SK-N-SH treated with all-trans-retinoic acid at 6 μM for 48 hours (cell line): Measurements from ENCODE around the gene TOE1.

Experiments
- ATAC-seq: fragments of 200-7000 bp; cut with Tn5 transposase; 3 replicates; pipeline ENCODE4 v1.9.1; 2020; ENCODE audit warnings: mild to moderate bottlenecking, moderate library complexity
- BACH2 ChIP-seq: fragments of 250-450 bp; sonication (Bioruptor Pico); IDR thresholded peaks from 2 replicates; pipeline ENCODE4 v1.9.0; 2021; ENCODE audit warnings: mild to moderate bottlenecking, borderline replicate concordance
- CREB5 ChIP-seq: fragments of 250-450 bp; sonication (Bioruptor Pico); IDR thresholded peaks from 2 replicates; pipeline ENCODE4 v1.5.1; 2020; ENCODE audit warnings: low read depth, mild to moderate bottlenecking, moderate library complexity
- CSDC2 ChIP-seq: fragments of 250-450 bp; sonication (Bioruptor Pico); IDR thresholded peaks from 2 replicates; pipeline ENCODE4 v1.5.0; 2020; ENCODE audit warnings: mild to moderate bottlenecking, moderate library complexity
- CSRNP3 ChIP-seq: fragments of 250-450 bp; sonication (Bioruptor Pico); IDR thresholded peaks from 2 replicates; pipeline ENCODE4 v1.5.1; 2021; ENCODE audit warnings: mild to moderate bottlenecking, moderate library complexity
- ESRRG ChIP-seq: fragments of 250-450 bp; sonication (Bioruptor Pico); IDR thresholded peaks from 2 replicates; pipeline ENCODE4 v1.6.1; 2021; ENCODE audit warnings: mild to moderate bottlenecking
- GLIS3 ChIP-seq: fragments of 250-450 bp; sonication (Bioruptor Pico); IDR thresholded peaks from 2 replicates; pipeline ENCODE4 v1.5.0; 2020; ENCODE audit warnings: mild to moderate bottlenecking, moderate library complexity
- OSR1 ChIP-seq: fragments of 250-450 bp; sonication (Bioruptor Pico); IDR thresholded peaks from 2 replicates; pipeline ENCODE4 v1.8.0; 2022; ENCODE audit warnings: moderate library complexity, mild to moderate bottlenecking, inconsistent platforms
- PATZ1 ChIP-seq: fragments of 250-450 bp; sonication (Bioruptor Pico); IDR thresholded peaks from 2 replicates; pipeline ENCODE4 v1.8.0; 2020; ENCODE audit warnings: mild to moderate bottlenecking, moderate library complexity, borderline replicate concordance
- PPARA ChIP-seq: fragments of 250-450 bp; sonication (Bioruptor Pico); IDR thresholded peaks from 2 replicates; pipeline ENCODE4 v1.5.0; 2020; ENCODE audit warnings: mild to moderate bottlenecking, borderline replicate concordance
- RARB ChIP-seq: fragments of 250-450 bp; sonication (Bioruptor Pico); IDR thresholded peaks from 2 replicates; pipeline ENCODE4 v1.8.0; 2021; ENCODE audit warnings: mild to moderate bottlenecking, moderate library complexity
- SNAI2 ChIP-seq: fragments of 250-450 bp; sonication (Bioruptor Pico); IDR thresholded peaks from 2 replicates; pipeline ENCODE4 v1.5.0; 2020; ENCODE audit warnings: mild to moderate bottlenecking, moderate library complexity
- TOX ChIP-seq: fragments of 250-450 bp; sonication (Bioruptor Pico); IDR thresholded peaks from 2 replicates; pipeline ENCODE4 v1.8.0; 2021; ENCODE audit warnings: mild to moderate bottlenecking, moderate library complexity, borderline replicate concordance
- TSHZ2 ChIP-seq: fragments of 250-450 bp; sonication (Bioruptor Pico); IDR thresholded peaks from 2 replicates; pipeline ENCODE4 v1.5.0; 2020; ENCODE audit warnings: mild to moderate bottlenecking, moderate library complexity
- ZC3H10 ChIP-seq: fragments of 250-450 bp; sonication (Bioruptor Pico); IDR thresholded peaks from 2 replicates; pipeline ENCODE4 v1.5.1; 2021; ENCODE audit warnings: mild to moderate bottlenecking, moderate library complexity
- ZFP3 ChIP-seq: fragments of 250-450 bp; sonication (Bioruptor Pico); IDR thresholded peaks from 2 replicates; pipeline ENCODE4 v1.5.0; 2020; ENCODE audit warnings: mild to moderate bottlenecking, moderate library complexity
- ZFP30 ChIP-seq: fragments of 450-650 bp; formaldehyde crosslinking; IDR thresholded peaks from 2 replicates; pipeline ENCODE4 v1.5.0; 2022; ENCODE audit warnings: mild to moderate bottlenecking, moderate library complexity
- ZNF565 ChIP-seq: fragments of 450-650 bp; formaldehyde crosslinking; conservative IDR thresholded peaks from 2 replicates; pipeline ENCODE4 v1.5.0; 2020; ENCODE audit warnings: low read depth, mild to moderate bottlenecking, moderate library complexity
- ZNF70 ChIP-seq: fragments of 450-650 bp; formaldehyde crosslinking; IDR thresholded peaks from 2 replicates; pipeline ENCODE4 v1.5.0; 2020; ENCODE audit warnings: mild to moderate bottlenecking, moderate library complexity
- ZNF8 ChIP-seq: fragments of 450-650 bp; formaldehyde crosslinking; IDR thresholded peaks from 2 replicates; pipeline ENCODE4 v1.5.0; 2020; ENCODE audit warnings: mild to moderate bottlenecking, moderate library complexity

TOE1 gene

GRCh38 chr1:45353685-45354084 lies 13.7 kb downstream of the TOE1 start:
- TF ChIP-seq ESRRG (CRISPR knock-in tag) = no peak

GRCh38 chr1:45354838-45355237 lies 14.9 kb downstream of the TOE1 start:
- TF ChIP-seq SNAI2 (CRISPR knock-in tag) (no peak), RARB (CRISPR knock-in tag) (no peak), PATZ1 (no peak), GLIS3 (CRISPR knock-in tag) (no peak), ZNF8 (CRISPR knock-in tag) (no peak), TSHZ2 (CRISPR knock-in tag) (no peak)
- ATAC-seq = no peak

More at GRCh38 chr1:45353685-45354084, 13.7 kb downstream of the TOE1 start:
- no peak for ATAC-seq

- peak; percentile 24; the same call in 1 of the 3 replicates for ATAC-seq
- TF ChIP-seq ZFP3 (CRISPR knock-in tag) (no peak), PPARA (CRISPR knock-in tag) (no peak), OSR1 (no peak), RARB (CRISPR knock-in tag) (no peak)
Measured at GRCh38 chr1:45355683-45356082, 15.7 kb downstream of the TOE1 start.

- no peak for ATAC-seq
- TF ChIP-seq OSR1 (no peak), ZNF70 (no peak), ZNF565 (CRISPR knock-in tag) (no peak), PPARA (CRISPR knock-in tag) (no peak), BACH2 (no peak), TOX (CRISPR knock-in tag) (no peak), CSDC2 (CRISPR knock-in tag) (no peak), SNAI2 (CRISPR knock-in tag) (no peak), ZFP3 (CRISPR knock-in tag) (no peak), GLIS3 (CRISPR knock-in tag) (no peak), ZFP30 (CRISPR knock-in tag) (no peak), ZC3H10 (CRISPR knock-in tag) (no peak), ZNF8 (CRISPR knock-in tag) (no peak), TSHZ2 (CRISPR knock-in tag) (no peak)
- TF ChIP-seq, all 23 proteins: peak for 0
Measured at GRCh38 chr1:45356186-45356585, 16.2 kb downstream of the TOE1 start.

GRCh38 chr1:45359882-45360513 lies 20.0 kb downstream of the TOE1 start:
- ATAC-seq = peak; percentile 90
- TF ChIP-seq PATZ1 = no peak
- TF ChIP-seq ZNF70 = no peak
- no peak for TF ChIP-seq PPARA (CRISPR knock-in tag)
- no peak for TF ChIP-seq ZFP30 (CRISPR knock-in tag)
- no peak for TF ChIP-seq CREB5
- no peak for TF ChIP-seq ZC3H10 (CRISPR knock-in tag)
- no peak for TF ChIP-seq TOX (CRISPR knock-in tag)
- TF ChIP-seq CSRNP3 (CRISPR knock-in tag) = no peak
